SK-N-MC (cell line): Measurements from ENCODE around the gene PKD2.

Experiments used
- EZH2 ChIP-seq: fragments of 200-600 bp; sonication (generic); IDR thresholded peaks from one replicate; pipeline ENCODE4 v1.6.1; 2017; ENCODE audit warnings: antibody characterized with exemption
- FOXP2 ChIP-seq: optimal IDR thresholded peaks from 2 replicates; pipeline ENCODE3; 2011; ENCODE audit warnings: mild to moderate bottlenecking, moderate library complexity; ENCODE audit not compliant: insufficient read depth; ENCODE audit errors: extremely low read length, control extremely low read depth
- POLR2AphosphoS5 ChIP-seq: IDR thresholded peaks from 2 replicates; pipeline ENCODE4 v1.6.1; 2012; ENCODE audit warnings: mild to moderate bottlenecking, low read depth, low read length, borderline replicate concordance

GRCh38 chr4:88087004-88087403, 79.6 kb downstream of the PKD2 start:
- TF ChIP-seq EZH2 (no peak), POLR2AphosphoS5 (no peak), FOXP2 (no peak)
